ENCODE results near the gene S100A2.

- TF ChIP-seq CTCF (CRISPR knock-in tag; IDR thresholded peaks at IDR 0.05), result peak; percentile 92
- no peak for TF ChIP-seq POLR2AphosphoS5 (IDR thresholded peaks at IDR 0.05; ENCODE audit: low read depth, low read length)
- no peak for TF ChIP-seq GABPA (IDR thresholded peaks at IDR 0.05; ENCODE audit: low read depth, low read length)
- TF ChIP-seq GABPA (CRISPR knock-in tag; IDR thresholded peaks at IDR 0.05; ENCODE audit: low read depth), result no peak
- TF ChIP-seq REST (IDR thresholded peaks at IDR 0.05; ENCODE audit: borderline replicate concordance in 1 of 2, low read depth in 1 of 2, low read length in 2 of 2), result no peak
- TF ChIP-seq MYC (CRISPR knock-in tag; IDR thresholded peaks at IDR 0.05; ENCODE audit: borderline replicate concordance), result peak; percentile 23; the same call in 1 of the 2 replicates
- TF ChIP-seq PATZ1 (CRISPR knock-in tag; IDR thresholded peaks at IDR 0.05), result no peak
- no peak for TF ChIP-seq NONO (IDR thresholded peaks at IDR 0.05)
- TF ChIP-seq NONO (CRISPR knock-in tag; conservative IDR thresholded peaks at IDR 0.05), result no peak
- no peak for TF ChIP-seq ZNF639 (CRISPR knock-in tag; conservative IDR thresholded peaks at IDR 0.05)
- peak; percentile 81 for TF ChIP-seq RAD21 (CRISPR knock-in tag; IDR thresholded peaks at IDR 0.05)
Observed at GRCh38 chr1:153572569-153573015, 6.9 kb upstream of the S100A2 start.

Data from HepG2 (cell line).